ENCODE results near the gene C16orf46. TPM values are rescaled to one million over a fixed set of nuclear protein-coding genes. Genes with fewer than 3 reads are reported as not detected.

The C16orf46 gene, protein sequence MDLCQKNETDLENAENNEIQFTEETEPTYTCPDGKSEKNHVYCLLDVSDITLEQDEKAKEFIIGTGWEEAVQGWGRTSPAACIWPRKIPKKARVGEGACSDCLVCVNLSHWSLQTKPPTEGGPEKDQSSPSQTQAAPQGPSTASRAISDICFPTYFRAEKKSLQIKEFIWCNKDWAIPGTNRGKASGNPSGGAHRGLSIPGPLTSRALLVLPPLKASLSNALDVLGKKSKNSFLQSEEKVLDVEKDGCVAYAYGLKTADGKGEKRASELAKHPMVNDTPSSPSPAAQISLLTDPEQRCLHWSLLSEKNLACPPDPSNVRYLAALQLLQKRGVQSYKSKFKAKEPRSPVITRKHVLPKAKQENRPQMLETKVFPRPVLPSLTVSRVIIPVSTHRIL
- 1.2 and 1.5 TPM in 2 replicates for polyA plus RNA-seq (2012; rRNA removed)
- polyA plus RNA-seq (2012; cell fraction: cytosol; rRNA removed): 1.00 and 1.4 TPM in 2 replicates
- polyA plus RNA-seq (2012; cell fraction: nucleus; rRNA removed): 1.1 and 2.6 TPM in 2 replicates

DNA sequence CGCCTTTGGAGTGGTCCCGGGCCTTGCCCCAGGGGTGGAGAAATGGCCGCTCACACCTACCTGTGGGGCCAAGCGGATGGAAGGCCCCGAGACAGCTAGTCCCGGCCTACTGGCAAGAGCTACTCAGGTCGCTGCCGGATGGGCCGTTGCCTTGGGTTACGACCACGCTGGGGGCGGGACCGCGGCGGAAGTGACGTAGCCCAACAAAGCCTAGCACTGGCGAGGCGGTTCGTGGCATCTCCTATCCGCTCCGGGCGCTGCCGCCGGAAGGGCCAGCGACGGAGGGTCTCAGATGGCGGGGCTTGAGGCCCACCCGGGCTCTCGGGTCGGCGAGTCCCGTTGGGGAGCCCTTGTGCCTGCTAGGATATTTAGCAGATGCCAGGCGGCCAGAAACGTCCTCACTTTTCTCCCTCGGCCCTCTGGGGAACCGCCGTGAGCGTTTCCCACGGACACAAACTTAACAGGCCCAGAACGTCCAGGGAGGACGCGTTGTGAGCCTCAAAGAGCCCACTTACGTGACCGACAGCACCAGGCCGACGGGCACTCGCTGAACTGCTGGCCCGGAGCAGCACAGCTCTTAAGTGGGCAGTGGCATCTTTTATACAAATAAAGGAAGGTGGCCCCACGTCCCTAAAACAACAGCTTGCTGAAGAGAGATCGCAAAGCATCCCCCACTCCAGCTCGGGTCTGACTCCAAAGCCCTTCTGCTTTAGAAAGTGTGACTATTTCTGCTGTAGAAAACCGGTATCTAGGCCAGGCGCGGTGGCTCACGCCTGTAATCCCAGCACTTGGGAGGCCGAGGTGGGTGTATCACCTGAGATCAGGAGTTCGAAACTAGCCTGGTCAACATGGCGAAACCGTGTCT is at the start of gene C16orf46:
Gene C16orf46 (minus strand): TSS at position 163 of the 865 bp plus-strand sequence. CDS start 13,283 bp downstream, outside the sequence.
- Histone ChIP-seq H4K20me1 (ENCODE audit: insufficient read depth) (no peaks in the 10 kb centered on the region), H3K4me2 (peak within 1 kb of the TSS; percentile 87), H3K79me2 (ENCODE audit: insufficient read depth) (no peaks in the 10 kb centered on the region), H3K4me3 (ENCODE audit: low read depth in 2 of 2, low read length in 1 of 2) (peak within 1 kb of the TSS; percentile 71 to 90), H3K27me3 (ENCODE audit: insufficient read depth) (no peaks in the 10 kb centered on the region), H3K4me1 (ENCODE audit: control insufficient read depth in 1 of 2, insufficient read depth in 2 of 2, low read depth in 1 of 2, low read length in 1 of 2) (peaks cover 0 to 8% of the 10 kb centered on the region in 2 experiments; a peak in 1 of 4 replicates), H2AFZ (ENCODE audit: low read depth) (peak within 1 kb of the TSS; percentile 91), H3F3A (replicated peaks; ENCODE audit: insufficient read depth) (peaks cover 8% of the 10 kb centered on the region), H3K27ac (ENCODE audit: low read depth in 2 of 2, low read length in 1 of 2) (peak within 1 kb of the TSS; percentile 91 to 93), H3K36me3 (replicated peaks in 1 of 2; ENCODE audit: control insufficient read depth in 1 of 2, insufficient read depth in 2 of 2, low read length in 1 of 2) (peaks cover 0 to 5% of the 10 kb centered on the region in 2 experiments), H3K9me3 (no peaks in the 10 kb centered on the region), H3K9me2 (no peaks in the 10 kb centered on the region), H3K9ac (peak within 1 kb of the TSS; percentile 92)
- WGBS (ENCODE audit: low lambda C conversion rate): 31% methylated on average over 31 of the region's 59 CpGs
- DNase-seq: peak; percentile 96
- CTCF ChIA-PET: interaction anchor here (0.8 to 1.5 kb wide), 4 partner anchors 41 to 112 kb away, joined by 3 to 7 read pairs (median 6); partner anchors contain the start of gene ATMIN
- POLR2A ChIA-PET: interaction anchor here (0.7 to 1.3 kb wide), 6 partner anchors 42 to 340 kb away, joined by 3 to 5 read pairs (median 3); partner anchors contain the start of gene ATMIN
- TF ChIP-seq TEAD4 (IDR thresholded peaks at IDR 0.05; ENCODE audit: borderline replicate concordance, insufficient read depth) (no peak), EZH2phosphoT487 (IDR thresholded peaks at IDR 0.05; ENCODE audit: borderline replicate concordance, low read depth) (no peak), RFX5 (IDR thresholded peaks at IDR 0.05; ENCODE audit: low read length) (no peak), ELF1 (IDR thresholded peaks at IDR 0.05) (peak; percentile 58), EP300 (IDR thresholded peaks at IDR 0.05; ENCODE audit: borderline replicate concordance in 1 of 2, low read depth in 1 of 2, low read length in 1 of 2) (no peak), RAD21 (IDR thresholded peaks at IDR 0.05; ENCODE audit: low read length) (no peak), FOSL2 (IDR thresholded peaks at IDR 0.05; ENCODE audit: borderline replicate concordance, low read depth) (0 out of 2 replicates have a peak, but pooled peaks have one; percentile 2), JUND (IDR thresholded peaks at IDR 0.05) (no peak), FOXM1 (IDR thresholded peaks at IDR 0.05; ENCODE audit: low read depth) (no peak), POLR2AphosphoS5 (IDR thresholded peaks at IDR 0.05; ENCODE audit: low read depth, low read length) (peak; percentile 85), GATA2 (CRISPR knock-in tag; IDR thresholded peaks at IDR 0.05) (no peak), NRF1 (IDR thresholded peaks at IDR 0.05; ENCODE audit: low read depth, low read length) (no peak), RCOR1 (IDR thresholded peaks at IDR 0.05; ENCODE audit: low read length) (no peak), NFIC (IDR thresholded peaks at IDR 0.05; ENCODE audit: borderline replicate concordance) (no peak), GABPA (IDR thresholded peaks at IDR 0.05; ENCODE audit: low read depth) (peak; percentile 86), FOXJ3 (CRISPR knock-in tag; IDR thresholded peaks at IDR 0.05) (peak; percentile 14; the same call in 1 of the 2 replicates), MXI1 (IDR thresholded peaks at IDR 0.05; ENCODE audit: low read depth, low read length) (peak; percentile 82), TCF12 (IDR thresholded peaks at IDR 0.05) (no peak), SMC3 (IDR thresholded peaks at IDR 0.05; ENCODE audit: low read depth, low read length) (no peak)
- TF ChIP-seq, protein P1, sequence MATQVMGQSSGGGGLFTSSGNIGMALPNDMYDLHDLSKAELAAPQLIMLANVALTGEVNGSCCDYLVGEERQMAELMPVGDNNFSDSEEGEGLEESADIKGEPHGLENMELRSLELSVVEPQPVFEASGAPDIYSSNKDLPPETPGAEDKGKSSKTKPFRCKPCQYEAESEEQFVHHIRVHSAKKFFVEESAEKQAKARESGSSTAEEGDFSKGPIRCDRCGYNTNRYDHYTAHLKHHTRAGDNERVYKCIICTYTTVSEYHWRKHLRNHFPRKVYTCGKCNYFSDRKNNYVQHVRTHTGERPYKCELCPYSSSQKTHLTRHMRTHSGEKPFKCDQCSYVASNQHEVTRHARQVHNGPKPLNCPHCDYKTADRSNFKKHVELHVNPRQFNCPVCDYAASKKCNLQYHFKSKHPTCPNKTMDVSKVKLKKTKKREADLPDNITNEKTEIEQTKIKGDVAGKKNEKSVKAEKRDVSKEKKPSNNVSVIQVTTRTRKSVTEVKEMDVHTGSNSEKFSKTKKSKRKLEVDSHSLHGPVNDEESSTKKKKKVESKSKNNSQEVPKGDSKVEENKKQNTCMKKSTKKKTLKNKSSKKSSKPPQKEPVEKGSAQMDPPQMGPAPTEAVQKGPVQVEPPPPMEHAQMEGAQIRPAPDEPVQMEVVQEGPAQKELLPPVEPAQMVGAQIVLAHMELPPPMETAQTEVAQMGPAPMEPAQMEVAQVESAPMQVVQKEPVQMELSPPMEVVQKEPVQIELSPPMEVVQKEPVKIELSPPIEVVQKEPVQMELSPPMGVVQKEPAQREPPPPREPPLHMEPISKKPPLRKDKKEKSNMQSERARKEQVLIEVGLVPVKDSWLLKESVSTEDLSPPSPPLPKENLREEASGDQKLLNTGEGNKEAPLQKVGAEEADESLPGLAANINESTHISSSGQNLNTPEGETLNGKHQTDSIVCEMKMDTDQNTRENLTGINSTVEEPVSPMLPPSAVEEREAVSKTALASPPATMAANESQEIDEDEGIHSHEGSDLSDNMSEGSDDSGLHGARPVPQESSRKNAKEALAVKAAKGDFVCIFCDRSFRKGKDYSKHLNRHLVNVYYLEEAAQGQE (IDR thresholded peaks at IDR 0.05; ENCODE audit: low read depth, low read length): peak; percentile 16; the same call in 1 of the 2 replicates
- TF ChIP-seq, protein P2, sequence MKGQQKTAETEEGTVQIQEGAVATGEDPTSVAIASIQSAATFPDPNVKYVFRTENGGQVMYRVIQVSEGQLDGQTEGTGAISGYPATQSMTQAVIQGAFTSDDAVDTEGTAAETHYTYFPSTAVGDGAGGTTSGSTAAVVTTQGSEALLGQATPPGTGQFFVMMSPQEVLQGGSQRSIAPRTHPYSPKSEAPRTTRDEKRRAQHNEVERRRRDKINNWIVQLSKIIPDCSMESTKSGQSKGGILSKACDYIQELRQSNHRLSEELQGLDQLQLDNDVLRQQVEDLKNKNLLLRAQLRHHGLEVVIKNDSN (IDR thresholded peaks at IDR 0.05; ENCODE audit: borderline replicate concordance, low read depth): no peak
- TF ChIP-seq, protein P3, sequence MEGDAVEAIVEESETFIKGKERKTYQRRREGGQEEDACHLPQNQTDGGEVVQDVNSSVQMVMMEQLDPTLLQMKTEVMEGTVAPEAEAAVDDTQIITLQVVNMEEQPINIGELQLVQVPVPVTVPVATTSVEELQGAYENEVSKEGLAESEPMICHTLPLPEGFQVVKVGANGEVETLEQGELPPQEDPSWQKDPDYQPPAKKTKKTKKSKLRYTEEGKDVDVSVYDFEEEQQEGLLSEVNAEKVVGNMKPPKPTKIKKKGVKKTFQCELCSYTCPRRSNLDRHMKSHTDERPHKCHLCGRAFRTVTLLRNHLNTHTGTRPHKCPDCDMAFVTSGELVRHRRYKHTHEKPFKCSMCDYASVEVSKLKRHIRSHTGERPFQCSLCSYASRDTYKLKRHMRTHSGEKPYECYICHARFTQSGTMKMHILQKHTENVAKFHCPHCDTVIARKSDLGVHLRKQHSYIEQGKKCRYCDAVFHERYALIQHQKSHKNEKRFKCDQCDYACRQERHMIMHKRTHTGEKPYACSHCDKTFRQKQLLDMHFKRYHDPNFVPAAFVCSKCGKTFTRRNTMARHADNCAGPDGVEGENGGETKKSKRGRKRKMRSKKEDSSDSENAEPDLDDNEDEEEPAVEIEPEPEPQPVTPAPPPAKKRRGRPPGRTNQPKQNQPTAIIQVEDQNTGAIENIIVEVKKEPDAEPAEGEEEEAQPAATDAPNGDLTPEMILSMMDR (IDR thresholded peaks at IDR 0.05): no peak
- TF ChIP-seq, protein P4, sequence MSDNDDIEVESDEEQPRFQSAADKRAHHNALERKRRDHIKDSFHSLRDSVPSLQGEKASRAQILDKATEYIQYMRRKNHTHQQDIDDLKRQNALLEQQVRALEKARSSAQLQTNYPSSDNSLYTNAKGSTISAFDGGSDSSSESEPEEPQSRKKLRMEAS (IDR thresholded peaks at IDR 0.05; ENCODE audit: low read depth): peak; percentile 89

Data from SK-N-SH (cell line).